Fibroblast of peridontal ligament (primary cell): ENCODE data around the gene GRIN2C.

Source experiments
- DNase-seq: peaks from one replicate; pipeline ENCODE4 v3.0.0-alpha.2; 2010; ENCODE audit errors: extremely low read depth

Gene GRIN2C

DNA sequence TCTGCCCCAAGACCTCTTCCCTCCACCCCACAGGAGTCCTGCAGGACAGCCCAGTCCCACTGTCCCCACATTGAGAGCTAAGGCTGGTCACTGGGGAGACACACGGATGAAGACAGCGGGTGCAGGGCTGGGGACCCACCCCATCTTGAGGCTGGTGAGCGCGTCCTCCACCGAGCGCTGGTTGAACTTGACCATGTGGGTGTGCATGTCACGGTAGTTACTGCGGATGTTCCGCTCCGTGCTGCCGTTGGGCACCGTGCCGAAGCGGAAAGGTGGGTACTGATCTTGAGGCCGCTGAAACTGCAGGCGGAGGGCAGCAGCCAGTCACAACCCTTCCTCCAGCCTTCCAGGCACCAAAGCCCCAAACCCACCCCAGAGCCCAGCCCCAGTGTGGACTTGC lies 13.1 kb downstream of the GRIN2C start:
- DNase-seq: no peak

DNA sequence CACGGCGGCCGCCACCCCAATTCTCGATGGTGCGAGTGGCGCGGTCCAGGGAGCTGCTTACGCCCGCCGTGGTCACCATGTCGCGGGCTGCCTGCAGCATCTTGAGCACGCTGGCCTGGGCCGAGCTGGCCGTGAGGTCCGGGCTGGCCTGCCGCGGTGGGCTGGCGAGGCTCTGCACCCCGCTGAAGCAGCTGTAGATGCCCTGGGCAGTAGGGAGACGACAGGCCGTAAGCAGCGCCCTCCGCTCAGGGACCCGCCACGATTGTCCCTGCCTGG lies 16.4 kb downstream of the GRIN2C start:
- no peak for DNase-seq

DNA sequence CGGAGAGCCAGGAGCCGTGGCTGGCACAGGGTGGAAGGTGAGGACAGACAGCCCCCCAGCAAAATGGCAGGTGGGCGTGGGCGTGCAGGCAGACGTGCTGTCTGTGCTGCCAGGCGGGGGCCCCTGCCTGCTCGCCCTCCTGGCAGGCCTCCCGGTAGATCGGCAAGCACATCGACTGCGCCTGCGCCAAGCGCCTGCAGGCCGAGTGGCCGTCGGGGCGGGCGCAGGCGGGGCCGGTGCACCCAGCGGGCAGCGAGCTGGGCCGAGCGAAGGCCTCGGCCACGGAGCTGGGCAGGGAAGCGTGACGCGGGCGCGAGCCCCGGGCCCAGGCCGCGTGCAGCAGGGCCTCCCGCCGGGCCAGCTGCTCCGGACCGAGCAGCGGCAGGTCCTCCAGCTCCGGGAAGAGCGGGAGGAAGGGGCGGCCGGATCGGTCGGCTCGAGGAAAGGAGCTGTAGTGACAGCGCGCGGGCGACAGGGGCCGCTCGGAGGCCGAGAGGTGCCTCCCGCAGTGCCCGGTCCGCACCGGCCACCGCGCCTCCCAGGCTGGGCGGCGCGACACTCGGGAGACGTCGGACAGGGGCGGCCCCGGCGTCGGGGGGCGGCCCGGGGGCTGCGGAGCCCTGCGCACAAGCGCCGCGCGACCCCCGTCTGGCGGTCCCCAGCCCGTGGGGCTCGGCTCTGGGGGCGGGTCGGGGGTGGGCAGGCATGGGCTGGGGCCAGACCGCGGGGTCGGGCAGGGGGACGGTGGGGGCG lies 16.9 kb downstream of the GRIN2C start:
- DNase-seq: peak; percentile 44

DNA sequence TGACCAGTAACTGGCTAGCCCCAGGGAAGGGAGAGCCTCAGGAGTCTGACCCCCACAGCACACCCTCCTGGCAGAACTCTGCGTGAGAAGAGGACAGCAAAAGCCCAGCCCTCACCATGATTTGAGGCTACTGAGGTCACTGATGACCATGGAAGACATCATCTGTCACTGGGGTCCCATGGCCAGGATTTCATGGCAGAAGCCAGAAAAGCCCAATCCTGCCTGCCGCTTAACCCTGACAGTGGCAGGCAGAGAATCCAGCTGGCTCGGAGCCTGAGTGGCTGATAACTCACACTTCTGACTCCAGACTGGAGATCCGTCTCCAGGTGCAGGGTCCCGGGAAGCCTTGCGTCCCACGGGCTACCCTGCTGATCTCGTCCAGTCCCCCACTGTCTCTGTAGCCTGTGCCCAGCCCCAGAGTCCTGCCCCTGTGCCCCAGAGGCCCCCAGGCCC lies 17.5 kb downstream of the GRIN2C start:
- no peak for DNase-seq

- peak; percentile 31 for DNase-seq
These were observed 18.6 kb downstream of the GRIN2C start for GRCh38 chr17:74840989-74841666.

GRCh38 chr17:74839990-74840852 lies 19.5 kb downstream of the GRIN2C start:
- no peak for DNase-seq

- no peak for DNase-seq
These were observed 21.4 kb downstream of the GRIN2C start for GRCh38 chr17:74838274-74838673.

DNA sequence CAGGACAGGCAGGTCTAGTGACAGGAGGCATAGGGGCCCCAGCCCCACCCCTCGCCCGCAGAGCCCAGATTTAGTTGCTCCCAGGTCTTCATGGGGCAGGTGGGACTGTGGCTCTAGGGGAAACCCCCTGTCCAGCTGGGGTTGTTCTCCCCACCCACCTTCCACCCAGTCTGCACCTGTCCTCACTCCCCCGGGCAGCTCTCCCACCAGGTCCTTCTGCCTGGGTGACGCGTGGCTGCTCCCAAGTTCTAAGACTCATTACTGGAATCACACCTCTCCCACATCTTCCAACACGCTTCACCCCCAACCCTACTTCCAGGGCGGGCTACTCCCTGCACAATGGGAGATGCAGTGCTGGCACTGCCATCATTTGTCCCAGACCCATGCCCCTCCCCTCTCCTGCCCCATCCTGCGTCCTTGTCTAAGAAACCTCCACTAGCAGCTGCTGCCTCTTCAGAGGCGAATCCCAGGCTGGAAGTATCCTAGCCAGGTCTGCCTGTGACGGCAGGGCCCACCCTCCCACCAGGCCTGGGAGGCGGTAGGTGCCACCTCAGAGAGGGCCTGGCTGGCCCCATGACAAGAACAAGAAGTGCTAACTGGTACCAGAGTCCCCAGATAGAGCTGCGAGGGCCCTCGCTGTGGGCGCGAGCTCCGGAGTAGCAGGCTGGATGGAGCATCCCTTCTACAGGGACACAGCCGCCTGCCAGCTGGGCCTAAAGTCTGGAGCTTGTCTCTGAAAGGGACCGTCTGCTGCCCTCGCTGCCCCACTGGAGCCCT lies 22.8 kb downstream of the GRIN2C start:
- DNase-seq: no peak

- DNase-seq: no peak
These were observed 23.5 kb downstream of the GRIN2C start for GRCh38 chr17:74836191-74836590.

- peak; percentile 2 for DNase-seq
These were observed 25.9 kb downstream of the GRIN2C start for GRCh38 chr17:74833501-74834377.

- no peak for DNase-seq
These were observed 27.3 kb downstream of the GRIN2C start for GRCh38 chr17:74832421-74832820.

DNA sequence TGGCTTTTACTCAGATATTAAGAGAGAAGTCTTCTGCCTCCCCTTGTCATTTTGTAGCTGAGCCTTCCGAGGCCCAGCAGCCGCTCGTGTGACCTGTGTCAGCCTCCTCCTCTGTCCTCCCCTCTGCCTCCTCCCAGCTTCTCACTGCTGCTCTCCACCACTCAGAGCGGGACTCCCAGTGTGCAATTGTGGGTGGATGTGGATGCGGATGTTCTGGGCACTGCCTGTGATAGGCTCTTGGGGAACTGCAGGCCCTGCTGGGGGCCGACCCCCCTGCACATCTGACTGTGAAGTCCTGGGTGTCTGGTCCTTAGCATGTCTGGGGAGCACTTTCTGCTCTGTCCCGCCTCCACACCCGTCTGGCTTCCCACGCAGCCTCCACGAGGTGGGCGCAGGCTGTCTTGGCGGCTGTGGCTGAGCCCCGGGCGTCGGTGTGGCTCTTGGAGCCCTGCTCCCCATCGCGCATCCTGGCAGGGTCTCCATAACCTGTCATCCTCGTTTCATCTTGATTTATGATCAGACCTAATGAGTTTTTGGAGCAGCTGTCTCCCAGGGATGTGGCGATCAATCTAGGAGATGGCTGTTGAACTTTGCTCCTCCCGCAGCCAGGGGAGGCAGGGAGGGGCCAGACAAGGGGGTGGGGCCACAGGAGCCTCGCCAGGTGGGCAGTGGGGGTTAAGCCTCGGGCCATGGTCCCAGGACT lies 28.1 kb downstream of the GRIN2C start:
- DNase-seq: no peak

GRCh38 chr17:74830861-74831260 lies 28.8 kb downstream of the GRIN2C start:
- no peak for DNase-seq

- DNase-seq: no peak
These were observed 31.9 kb downstream of the GRIN2C start for GRCh38 chr17:74827800-74828199.

DNA sequence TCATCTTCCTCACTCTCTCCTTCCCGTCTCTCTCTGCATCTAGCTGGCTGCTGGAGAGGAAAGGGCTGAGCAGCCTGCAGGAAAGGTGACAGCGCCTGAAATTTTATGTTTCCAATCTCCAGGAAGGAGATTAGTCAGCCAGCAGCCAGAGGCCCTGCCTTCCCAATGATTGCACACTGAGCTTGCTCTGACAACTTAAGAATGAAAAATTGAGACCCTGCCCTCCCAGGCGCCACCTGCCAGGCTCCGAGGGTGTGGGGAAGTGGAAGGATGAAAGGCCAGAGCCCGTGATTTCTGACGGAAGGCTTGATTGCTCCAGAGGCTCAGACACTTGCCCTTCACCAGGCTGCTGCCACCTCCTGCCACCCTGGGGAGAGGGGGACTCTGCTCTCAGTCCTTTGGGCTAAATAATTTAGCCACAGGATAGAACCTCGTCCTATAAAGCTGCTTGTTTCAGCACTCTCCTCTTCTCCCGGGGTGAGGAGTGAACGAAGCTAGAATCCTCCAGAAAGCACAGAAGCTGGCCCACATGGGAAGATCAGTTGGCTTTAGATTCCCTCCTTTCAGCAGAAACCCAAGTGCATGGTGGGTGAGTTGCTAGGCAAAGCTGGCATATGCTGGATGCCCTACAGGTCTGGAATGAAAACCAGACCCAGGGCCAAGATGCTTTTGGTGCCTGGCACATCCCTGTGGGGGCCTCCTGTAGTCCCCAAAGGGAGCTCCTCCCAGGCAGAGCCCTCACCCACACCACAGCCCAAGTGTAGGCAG lies 33.5 kb downstream of the GRIN2C start:
- DNase-seq: no peak

GRCh38 chr17:74824961-74825627 lies 34.6 kb downstream of the GRIN2C start:
- no peak for DNase-seq

GRCh38 chr17:74822939-74823367 lies 36.7 kb downstream of the GRIN2C start:
- no peak for DNase-seq

- no peak for DNase-seq
These were observed 37.2 kb downstream of the GRIN2C start for GRCh38 chr17:74822335-74822938.
